Measurements from ENCODE around the gene SCFD1.

The SCFD1 gene

DNA sequence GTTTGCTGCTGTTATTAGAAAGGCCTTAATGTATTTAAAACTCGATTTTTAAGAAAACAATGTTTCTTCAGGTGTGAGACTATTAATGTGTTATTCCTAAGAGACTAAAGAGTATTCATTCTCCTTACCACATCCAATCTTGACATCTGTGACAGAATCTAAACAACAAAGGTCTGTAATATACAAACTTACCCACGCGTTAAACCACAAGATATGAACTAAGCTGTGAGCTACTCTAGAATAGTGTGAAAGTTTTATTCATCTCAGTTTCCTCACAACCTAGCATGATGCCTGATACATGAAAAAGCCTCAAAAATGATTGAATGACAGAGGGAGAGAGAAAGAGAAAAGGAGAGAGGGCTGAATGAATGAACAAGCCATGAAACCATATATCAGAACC lies 135.0 kb downstream of the SCFD1 start:
- no peak for DNase-seq (ENCODE audit: low read depth)

DNA sequence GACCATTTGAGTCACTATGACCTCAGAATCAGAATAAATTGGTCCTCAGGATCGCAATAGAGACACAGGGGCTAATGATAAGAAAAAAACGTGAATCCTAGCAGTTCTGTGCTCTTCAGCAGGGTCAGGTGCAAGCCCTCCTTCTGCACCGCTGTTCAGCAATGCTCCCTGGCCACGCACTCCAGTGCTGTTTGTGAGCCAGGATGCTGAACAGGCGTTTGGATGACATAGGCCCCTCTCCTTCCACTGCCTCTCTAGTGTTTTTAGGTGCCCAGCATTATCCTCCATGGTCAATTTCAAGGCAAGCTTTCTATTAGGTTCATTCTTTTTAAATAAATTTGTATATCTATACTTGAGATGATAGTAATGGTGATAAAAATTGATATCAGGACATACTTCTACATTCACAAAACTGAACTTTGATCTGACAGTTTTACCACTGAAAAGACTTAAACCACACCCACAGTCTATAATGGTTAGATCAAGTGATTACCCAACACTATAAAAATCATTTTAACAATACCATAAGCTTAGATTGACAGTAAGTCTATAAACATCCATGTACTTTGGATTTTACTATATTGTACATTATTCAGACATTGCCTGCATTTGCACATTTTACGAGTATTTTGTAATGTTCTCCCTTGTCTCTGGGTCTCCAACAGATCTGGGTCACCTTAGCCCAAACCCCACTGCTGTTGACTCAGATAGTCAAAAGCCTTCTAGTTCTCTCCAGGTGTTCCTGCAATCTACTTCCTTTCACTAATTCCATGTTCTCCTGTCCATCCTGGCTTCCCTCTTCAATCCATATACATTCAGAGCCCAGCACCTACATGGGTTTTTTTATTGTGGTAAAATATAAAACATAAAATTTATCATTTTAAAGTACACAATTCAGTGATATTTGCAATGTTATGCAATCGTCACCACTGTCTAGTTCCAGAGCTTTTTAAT lies 137.3 kb downstream of the SCFD1 start:
- DNase-seq (ENCODE audit: low read depth) = no peak

DNA sequence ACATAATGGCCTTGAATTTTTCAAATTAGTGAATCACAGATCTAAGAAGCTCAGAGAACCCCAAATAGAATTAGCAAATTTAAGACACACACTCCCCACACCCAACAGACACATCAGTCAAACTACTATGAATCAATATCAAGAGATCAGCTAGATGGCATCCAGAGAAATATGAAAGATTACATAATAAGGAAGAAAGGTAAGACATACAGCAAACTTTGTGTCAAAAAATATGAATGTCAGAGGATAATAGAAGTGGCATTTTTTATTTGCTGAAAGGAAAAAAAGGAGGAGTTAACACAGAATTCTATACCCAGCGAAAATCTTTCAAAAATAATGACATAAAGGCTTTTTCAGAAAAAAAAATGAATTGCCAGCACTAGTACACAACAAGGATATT lies 141.8 kb downstream of the SCFD1 start:
- DNase-seq (ENCODE audit: low read depth) = no peak

DNA sequence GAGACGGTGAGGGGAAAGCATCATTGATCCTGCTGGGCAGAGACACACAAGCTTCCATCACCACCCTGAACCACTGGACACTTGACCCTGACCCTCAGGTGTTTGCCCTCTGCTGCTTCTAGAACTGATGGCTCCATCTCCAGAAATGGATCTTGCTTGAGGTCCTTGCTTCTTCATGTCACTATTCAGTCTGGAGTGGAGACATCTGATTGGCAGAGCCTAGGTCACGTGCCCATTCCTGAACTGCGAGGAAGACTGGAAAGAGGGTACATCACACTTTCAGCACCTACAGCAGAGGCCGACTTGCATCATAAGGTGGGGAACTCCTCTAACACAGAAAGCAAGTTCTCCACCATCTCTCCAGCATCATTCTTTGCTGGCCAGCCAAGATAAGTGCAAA lies 145.5 kb downstream of the SCFD1 start:
- no peak for DNase-seq (ENCODE audit: low read depth)

DNA sequence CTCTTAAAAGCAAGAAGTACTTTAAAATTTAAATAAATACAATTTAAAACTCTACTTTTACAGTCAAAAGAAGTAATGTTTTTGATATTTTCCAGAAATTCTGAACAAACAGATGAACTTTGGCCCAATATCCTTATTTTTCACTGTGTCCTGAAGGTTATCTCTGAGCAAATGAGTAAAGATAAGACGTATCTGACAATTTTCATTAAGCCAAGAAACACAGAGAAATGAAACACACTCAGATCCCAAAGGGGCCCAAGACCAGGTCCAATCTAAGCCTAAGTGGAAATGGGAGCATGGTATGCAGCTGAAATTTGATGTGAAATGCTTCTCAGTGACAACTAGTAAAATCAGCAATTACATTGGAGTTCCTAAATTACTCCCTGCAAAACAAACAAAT lies 146.7 kb downstream of the SCFD1 start:
- DNase-seq (ENCODE audit: low read depth) = no peak

DNA sequence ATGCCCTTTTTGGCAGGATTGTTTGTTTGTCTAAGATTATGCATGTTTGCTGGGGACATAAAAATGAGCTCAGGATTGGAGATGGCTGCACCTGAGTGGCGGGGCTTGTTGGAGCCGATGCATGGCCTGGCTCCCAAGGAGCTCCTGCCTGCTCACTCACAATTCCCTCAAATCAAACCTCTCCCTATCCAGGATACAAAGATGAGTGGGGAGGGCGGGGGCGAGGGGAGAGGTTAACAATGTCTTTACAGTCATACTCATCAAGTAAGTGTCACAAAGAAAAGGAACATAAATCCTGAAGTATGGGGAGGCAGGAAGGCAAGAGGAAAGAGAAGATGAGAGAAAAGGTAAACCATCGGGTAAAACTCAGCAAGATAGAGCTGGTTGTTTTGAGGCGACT lies 148.3 kb downstream of the SCFD1 start:
- DNase-seq (ENCODE audit: low read depth) = no peak

DNA sequence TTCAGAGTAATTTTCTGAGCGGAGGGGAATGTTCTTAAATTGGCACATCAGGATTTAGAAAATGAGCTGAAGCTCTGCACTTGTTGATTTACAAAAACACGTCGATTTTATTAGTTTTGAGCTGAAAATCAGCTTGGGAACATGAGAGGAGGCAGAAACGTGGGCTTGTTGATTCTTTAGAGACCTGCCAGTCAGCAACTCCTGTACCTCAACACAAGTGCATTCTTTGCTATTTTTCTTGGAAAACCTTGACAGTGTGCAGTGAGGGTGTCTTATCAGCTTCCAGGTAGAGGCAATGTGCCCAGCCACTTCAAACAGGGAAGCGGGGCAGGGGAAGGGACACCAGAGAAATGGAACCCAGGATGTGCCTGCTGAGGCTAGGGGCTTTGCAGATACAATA lies 149.5 kb downstream of the SCFD1 start:
- DNase-seq (ENCODE audit: low read depth) = no peak

DNA sequence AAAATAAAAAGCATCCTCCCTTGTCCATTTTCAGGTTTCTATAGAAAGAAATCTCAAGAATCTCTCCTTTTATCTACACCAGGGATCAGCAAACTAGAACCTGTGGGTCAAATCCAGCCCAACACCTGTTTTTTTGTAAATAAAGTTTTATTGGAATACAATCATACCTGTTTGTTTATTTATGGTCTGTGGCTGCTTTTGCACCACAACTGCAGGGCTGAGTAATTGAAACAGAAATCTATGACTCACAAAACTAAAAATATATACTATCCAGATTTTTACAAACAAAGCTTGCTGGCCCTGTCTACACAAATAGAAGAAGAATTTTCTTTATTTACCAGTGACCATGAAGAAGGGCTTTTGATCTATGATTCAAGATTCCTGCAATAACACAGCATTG lies 157.1 kb downstream of the SCFD1 start:
- DNase-seq (ENCODE audit: low read depth) = no peak
